Measurements from ENCODE around the gene CDH13.

DNA sequence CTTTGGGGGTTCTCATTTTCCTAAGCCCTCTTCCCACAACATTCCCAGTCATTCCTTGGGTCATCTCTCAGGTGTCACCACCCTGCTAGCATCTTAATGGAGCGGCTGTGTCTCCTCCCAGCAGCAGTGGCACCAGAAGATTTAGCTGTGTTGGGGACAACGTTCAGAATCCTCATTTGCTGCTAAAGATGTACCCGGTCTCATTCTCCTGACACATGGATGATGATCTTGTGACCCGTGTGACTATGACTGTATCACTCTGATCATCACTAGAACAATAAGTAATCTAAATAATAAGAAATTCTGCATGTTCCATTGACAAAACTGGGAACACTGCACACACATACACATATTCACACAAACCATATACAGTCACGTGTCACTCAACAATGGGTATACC lies 781.2 kb downstream of the CDH13 start:
- no peak for TF ChIP-seq POLR2A (IDR thresholded peaks at IDR 0.05)
- TF ChIP-seq, protein P1, sequence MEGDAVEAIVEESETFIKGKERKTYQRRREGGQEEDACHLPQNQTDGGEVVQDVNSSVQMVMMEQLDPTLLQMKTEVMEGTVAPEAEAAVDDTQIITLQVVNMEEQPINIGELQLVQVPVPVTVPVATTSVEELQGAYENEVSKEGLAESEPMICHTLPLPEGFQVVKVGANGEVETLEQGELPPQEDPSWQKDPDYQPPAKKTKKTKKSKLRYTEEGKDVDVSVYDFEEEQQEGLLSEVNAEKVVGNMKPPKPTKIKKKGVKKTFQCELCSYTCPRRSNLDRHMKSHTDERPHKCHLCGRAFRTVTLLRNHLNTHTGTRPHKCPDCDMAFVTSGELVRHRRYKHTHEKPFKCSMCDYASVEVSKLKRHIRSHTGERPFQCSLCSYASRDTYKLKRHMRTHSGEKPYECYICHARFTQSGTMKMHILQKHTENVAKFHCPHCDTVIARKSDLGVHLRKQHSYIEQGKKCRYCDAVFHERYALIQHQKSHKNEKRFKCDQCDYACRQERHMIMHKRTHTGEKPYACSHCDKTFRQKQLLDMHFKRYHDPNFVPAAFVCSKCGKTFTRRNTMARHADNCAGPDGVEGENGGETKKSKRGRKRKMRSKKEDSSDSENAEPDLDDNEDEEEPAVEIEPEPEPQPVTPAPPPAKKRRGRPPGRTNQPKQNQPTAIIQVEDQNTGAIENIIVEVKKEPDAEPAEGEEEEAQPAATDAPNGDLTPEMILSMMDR (IDR thresholded peaks at IDR 0.05), result no peak

All from Peyer's patch (tissue), 4 donors.